ENCODE data around the gene ZNF423. TPM values are rescaled to one million over a fixed set of nuclear protein-coding genes. Genes with fewer than 3 reads are reported as not detected.

The ZNF423 gene
- total RNA-seq, 1 donor from 2014 or later: 49.8 TPM

GRCh38 chr16:49670627-49671026 lies 185.3 kb downstream of the ZNF423 start:
- H3K4me3 Mint-ChIP-seq (ENCODE audit: low read depth): no peak overlapping the region
- H3K9me3 Mint-ChIP-seq (ENCODE audit: low read depth): no peaks in the 10 kb centered on the region

DNA sequence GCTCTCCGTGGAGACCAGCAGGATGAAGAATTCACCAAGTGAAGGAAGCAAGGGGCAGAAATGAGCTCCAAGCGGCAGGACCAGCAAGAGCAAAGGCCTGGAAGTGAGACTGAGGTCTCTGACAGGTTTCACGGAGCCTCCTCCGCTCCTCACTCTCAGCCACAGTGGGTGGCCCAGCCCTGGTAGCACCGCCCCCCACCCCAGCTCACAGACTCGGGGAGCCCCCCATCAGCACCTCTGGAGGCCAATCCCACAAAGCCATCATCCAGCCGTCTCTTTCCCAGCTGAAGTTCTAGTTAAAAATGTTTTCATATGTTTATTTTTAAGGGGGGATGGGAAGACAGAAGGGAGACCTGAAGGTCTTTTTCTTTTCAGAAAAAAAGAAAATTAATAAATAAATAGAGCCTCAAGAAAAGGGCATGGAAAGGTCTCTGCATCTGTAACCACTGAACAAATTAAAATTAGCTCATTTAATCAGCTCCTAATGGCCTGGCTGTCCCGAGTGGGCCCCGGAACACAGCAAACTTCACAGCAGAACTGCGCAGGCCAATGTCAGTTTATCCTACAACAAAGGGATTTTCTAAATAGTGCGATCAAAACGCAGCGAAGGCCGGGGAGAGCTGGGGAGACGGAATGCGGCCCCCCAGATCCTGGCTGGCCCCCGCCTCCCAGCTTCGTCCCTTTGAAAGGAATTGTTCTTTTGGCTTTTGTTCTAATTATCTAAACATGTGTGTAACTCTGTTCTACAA lies 190.3 kb downstream of the ZNF423 start:
- DNase-seq (ENCODE audit: low spot score, unreplicated experiment): no peak
- H3K4me3 Mint-ChIP-seq (ENCODE audit: low read depth): no peak overlapping the region
- peaks cover 14% of the 10 kb centered on the region for H3K4me1 Mint-ChIP-seq (ENCODE audit: low read depth)
- H3K36me3 Mint-ChIP-seq (ENCODE audit: insufficient read depth): peaks cover 1% of the 10 kb centered on the region
- TF ChIP-seq, protein P1, sequence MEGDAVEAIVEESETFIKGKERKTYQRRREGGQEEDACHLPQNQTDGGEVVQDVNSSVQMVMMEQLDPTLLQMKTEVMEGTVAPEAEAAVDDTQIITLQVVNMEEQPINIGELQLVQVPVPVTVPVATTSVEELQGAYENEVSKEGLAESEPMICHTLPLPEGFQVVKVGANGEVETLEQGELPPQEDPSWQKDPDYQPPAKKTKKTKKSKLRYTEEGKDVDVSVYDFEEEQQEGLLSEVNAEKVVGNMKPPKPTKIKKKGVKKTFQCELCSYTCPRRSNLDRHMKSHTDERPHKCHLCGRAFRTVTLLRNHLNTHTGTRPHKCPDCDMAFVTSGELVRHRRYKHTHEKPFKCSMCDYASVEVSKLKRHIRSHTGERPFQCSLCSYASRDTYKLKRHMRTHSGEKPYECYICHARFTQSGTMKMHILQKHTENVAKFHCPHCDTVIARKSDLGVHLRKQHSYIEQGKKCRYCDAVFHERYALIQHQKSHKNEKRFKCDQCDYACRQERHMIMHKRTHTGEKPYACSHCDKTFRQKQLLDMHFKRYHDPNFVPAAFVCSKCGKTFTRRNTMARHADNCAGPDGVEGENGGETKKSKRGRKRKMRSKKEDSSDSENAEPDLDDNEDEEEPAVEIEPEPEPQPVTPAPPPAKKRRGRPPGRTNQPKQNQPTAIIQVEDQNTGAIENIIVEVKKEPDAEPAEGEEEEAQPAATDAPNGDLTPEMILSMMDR (IDR thresholded peaks at IDR 0.05; ENCODE audit: unreplicated experiment): no peak
- no peaks in the 10 kb centered on the region for H3K27me3 Mint-ChIP-seq
- H3K27ac Mint-ChIP-seq: no peak overlapping the region
- no peaks in the 10 kb centered on the region for H3K9me3 Mint-ChIP-seq (ENCODE audit: low read depth)

More at GRCh38 chr16:49670627-49671026, 185.3 kb downstream of the ZNF423 start:
- peaks cover 7% of the 10 kb centered on the region for H3K4me1 Mint-ChIP-seq (ENCODE audit: low read depth)
- H3K36me3 Mint-ChIP-seq (ENCODE audit: insufficient read depth): peaks cover 1% of the 10 kb centered on the region
- no peak for DNase-seq (ENCODE audit: low spot score, unreplicated experiment)
- no peak overlapping the region for H3K27ac Mint-ChIP-seq
- TF ChIP-seq, protein P1 (IDR thresholded peaks at IDR 0.05; ENCODE audit: unreplicated experiment): no peak
- no peaks in the 10 kb centered on the region for H3K27me3 Mint-ChIP-seq

DNA sequence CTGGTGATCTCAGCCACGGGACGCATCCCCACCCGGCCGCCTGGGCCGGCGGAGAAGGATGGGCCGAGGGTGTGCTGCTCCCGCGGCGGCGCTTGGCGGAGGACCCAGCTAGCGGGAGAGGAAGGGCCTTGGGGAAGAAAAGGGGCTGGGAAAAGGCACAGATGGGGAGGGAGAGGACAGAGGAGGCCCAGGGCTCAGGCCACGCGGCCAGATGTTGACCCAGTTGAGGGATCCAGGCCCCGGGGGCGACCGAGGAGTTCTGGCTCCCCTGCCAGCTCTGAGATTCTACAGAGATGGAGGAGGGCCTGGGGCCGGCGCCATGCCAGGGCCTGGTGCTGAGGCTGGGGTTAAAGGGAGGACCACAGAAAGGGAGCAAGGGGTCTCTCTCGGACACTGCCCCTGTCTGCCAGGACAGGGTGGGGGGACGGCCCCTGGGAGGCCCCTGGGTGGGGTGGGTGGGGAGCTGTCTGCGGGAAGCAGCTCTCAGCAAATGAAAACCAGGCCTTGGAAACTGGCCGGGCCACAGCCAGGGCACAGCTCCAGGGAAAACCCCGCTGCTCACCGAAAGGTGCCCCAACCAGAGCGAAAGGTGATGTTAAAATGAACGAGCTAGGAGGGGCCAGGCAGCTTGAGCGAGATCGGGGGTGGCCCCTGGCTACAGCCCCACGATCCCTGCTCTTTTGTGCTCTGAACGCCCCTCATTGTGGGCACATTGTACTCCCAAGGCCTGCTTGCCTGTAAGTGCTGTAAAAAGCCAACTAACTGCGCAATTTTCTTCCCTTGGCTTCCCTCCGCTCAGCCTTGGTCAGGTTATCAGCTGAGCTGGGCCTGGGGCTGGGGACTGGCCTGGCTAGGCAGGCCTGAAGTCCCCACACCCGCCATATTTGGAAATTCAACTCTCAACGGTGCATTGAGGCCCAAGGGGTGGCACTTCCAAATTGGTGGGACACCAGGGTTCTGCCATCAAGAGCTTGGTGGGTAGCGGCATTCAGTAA lies 191.4 kb downstream of the ZNF423 start:
- Mint-ChIP-seq H3K36me3 (ENCODE audit: insufficient read depth) (no peaks in the 10 kb centered on the region), H3K4me1 (ENCODE audit: low read depth) (peaks cover 16% of the 10 kb centered on the region), H3K27me3 (no peaks in the 10 kb centered on the region), H3K27ac (no peak overlapping the region), H3K9me3 (ENCODE audit: low read depth) (no peaks in the 10 kb centered on the region), H3K4me3 (ENCODE audit: low read depth) (no peak overlapping the region)
- TF ChIP-seq, protein P1 (IDR thresholded peaks at IDR 0.05; ENCODE audit: unreplicated experiment): no peak
- no peak for DNase-seq (ENCODE audit: low spot score, unreplicated experiment)

GRCh38 chr16:49663081-49664065 lies 192.5 kb downstream of the ZNF423 start:
- H3K4me1 Mint-ChIP-seq (ENCODE audit: low read depth): peaks cover 16% of the 10 kb centered on the region

More at GRCh38 chr16:49663081-49664065, 192.5 kb downstream of the ZNF423 start:
- no peak for DNase-seq (ENCODE audit: low spot score, unreplicated experiment)
- no peaks in the 10 kb centered on the region for H3K36me3 Mint-ChIP-seq (ENCODE audit: insufficient read depth)
- TF ChIP-seq, protein P1 (IDR thresholded peaks at IDR 0.05; ENCODE audit: unreplicated experiment): no peak
- no peaks in the 10 kb centered on the region for H3K9me3 Mint-ChIP-seq (ENCODE audit: low read depth)
- no peaks in the 10 kb centered on the region for H3K27me3 Mint-ChIP-seq
- H3K4me3 Mint-ChIP-seq (ENCODE audit: low read depth): no peak overlapping the region
- H3K27ac Mint-ChIP-seq: peak overlapping the region; percentile 90
